Calu3 (cell line): ENCODE data around the gene REEP5. TPM values are rescaled to one million over a fixed set of nuclear protein-coding genes. Genes with fewer than 3 reads are reported as not detected.

Source experiments
- BruUV-seq: library from RNA; stranded (reverse); fragments of 400-500 nt; replicated peaks from 2 replicates; lab custom pipeline; 2021; lab: Mats Ljungman, UMichigan
- CTCF ChIA-PET: fragments of 300-600 bp; sonication (Branson Sonifier 250); formaldehyde crosslinking; loops from one replicate; lab custom pipeline; 2022; ENCODE audit warnings: antibody characterized with exemption; lab: Charles Lee
- DNase-seq: peaks from one replicate; pipeline ENCODE4 v3.0.0; 2022
- H3K27ac Mint-ChIP-seq: one replicate; pipeline ENCODE4 v1.8.0; 2022; ENCODE audit warnings: mixed read lengths; ENCODE audit not compliant: unreplicated experiment
- H3K27me3 Mint-ChIP-seq: one replicate; pipeline ENCODE4 v1.8.0; 2022; ENCODE audit warnings: mixed read lengths; ENCODE audit not compliant: unreplicated experiment
- H3K36me3 Mint-ChIP-seq: one replicate; pipeline ENCODE4 v1.8.0; 2022; ENCODE audit warnings: mild to moderate bottlenecking, moderate library complexity, mixed read lengths; ENCODE audit not compliant: insufficient read depth, unreplicated experiment
- H3K4me1 Mint-ChIP-seq: one replicate; pipeline ENCODE4 v1.8.0; 2022; ENCODE audit warnings: mild to moderate bottlenecking, low read depth, mixed read lengths; ENCODE audit not compliant: unreplicated experiment
- H3K4me3 Mint-ChIP-seq: one replicate; pipeline ENCODE4 v1.8.0; 2022; ENCODE audit warnings: mild to moderate bottlenecking, low read depth, moderate library complexity, mixed read lengths; ENCODE audit not compliant: unreplicated experiment
- H3K9me3 Mint-ChIP-seq: one replicate; pipeline ENCODE4 v1.8.0; 2022; ENCODE audit warnings: low read depth, mixed read lengths; ENCODE audit not compliant: unreplicated experiment
- CTCF ChIP-seq: fragments of 200-600 bp; IDR thresholded peaks from one replicate; pipeline ENCODE4 v1.8.0; 2022; ENCODE audit warnings: antibody characterized with exemption; ENCODE audit not compliant: unreplicated experiment
- intact Hi-C: fragments of 100-400 bp; cut with micrococcal nuclease; formaldehyde crosslinking; loops from one replicate; pipeline ENCODE4 v1.10.0; 2022; ENCODE audit not compliant: unreplicated experiment
- total RNA-seq: library from RNA; stranded (reverse); gene quantifications from 2 replicates; pipeline ENCODE4 v1.2.3, GENCODE V29; 2022

REEP5 gene
- total RNA-seq, 1 experiment from 2014 or later, result 123 TPM

- Mint-ChIP-seq H3K27ac (no peak overlapping the region), H3K4me1 (no peaks in the 10 kb centered on the region), H3K9me3 (no peaks in the 10 kb centered on the region), H3K4me3 (no peak overlapping the region), H3K36me3 (peaks cover 10% of the 10 kb centered on the region), H3K27me3 (no peaks in the 10 kb centered on the region)
- TF ChIP-seq CTCF, result no peak
- intact Hi-C loops, result no loop called here
- BruUV-seq, result no TSS peak
- DNase-seq, result no peak
- CTCF ChIA-PET, result no interaction called here
Measured at GRCh38 chr5:112830378-112830777, 91.6 kb downstream of the REEP5 start.

Other genes with a start within 250 kb of the REEP5 start
- gene APC, start 184.3 kb downstream of the REEP5 start, total RNA-seq, result 44.7 and 47.6 TPM in 2 replicates
- 65.5 and 67.0 TPM in 2 replicates for gene SRP19, start 60.9 kb downstream of the REEP5 start, total RNA-seq
- gene DCP2, start 54.6 kb upstream of the REEP5 start, total RNA-seq, result 56.0 and 57.8 TPM in 2 replicates